Posterior vena cava (tissue), 2 donors: ENCODE measurements around the gene TIAM1. TPM values are rescaled to one million over a fixed set of nuclear protein-coding genes. Genes with fewer than 3 reads are reported as not detected.
A peak's percentile ranks its signal among the peaks of the same experiment; 100 is the strongest.

Source experiments
- DNase-seq: peaks from one replicate; pipeline ENCODE4 v3.0.0-alpha.2; 2020; ENCODE audit warnings: low spot score
- intact Hi-C, 2 donors: fragments of 100-400 bp; cut with DNase I; formaldehyde crosslinking; loops; one replicate each; pipeline versions ENCODE4 v1.14.1 to v1.14.2; 2022 to 2023
- total RNA-seq, 2 donors: library from RNA; stranded (reverse); fragmentation: NEBNext Ultra II Directional; extraction: Animal tissue kit (Norgen Biotek cat#: 25700); gene quantifications; one replicate each; pipeline ENCODE4 v1.2.1, GENCODE V29; 2021
- donor health status: DM: yes; HTN: yes; CAD: no.
- donor health status: DM: yes; HTN: yes; CAD: no.

Gene TIAM1
- total RNA-seq, 2 donors from 2014 or later = 4.7 to 11.3 TPM

DNA sequence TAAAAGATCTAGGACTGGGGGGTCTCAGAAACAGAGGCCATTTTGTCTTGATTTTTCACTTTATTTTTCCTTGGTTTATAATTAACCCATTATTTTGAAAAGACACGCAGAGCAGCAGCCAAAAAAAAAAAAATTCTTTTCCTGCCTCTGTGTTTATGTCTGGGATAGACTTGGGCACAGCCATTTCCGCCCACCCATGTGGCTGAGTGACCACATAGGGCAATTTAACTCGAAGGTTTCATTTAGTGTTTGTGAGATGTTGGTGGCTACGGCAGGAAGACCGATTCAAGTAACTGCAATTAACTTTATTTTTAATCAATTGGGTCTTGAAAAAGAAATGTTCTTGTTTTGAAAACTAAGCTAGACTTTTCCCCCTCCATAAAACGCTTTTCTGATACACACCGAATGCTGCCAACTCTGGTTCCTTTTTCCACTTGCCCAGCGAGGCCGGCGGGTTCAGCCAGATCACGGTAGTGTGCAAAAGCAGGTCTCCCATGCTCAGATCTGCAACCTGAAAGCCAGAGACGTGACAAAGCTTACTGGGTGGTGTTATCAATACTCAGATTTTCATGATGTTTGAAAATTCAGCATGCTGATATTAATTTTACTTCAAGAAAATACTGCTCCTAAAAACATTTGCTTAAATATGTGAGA lies 208.4 kb downstream of the TIAM1 start:
- no peak for DNase-seq
- intact Hi-C loops = no loop called here

DNA sequence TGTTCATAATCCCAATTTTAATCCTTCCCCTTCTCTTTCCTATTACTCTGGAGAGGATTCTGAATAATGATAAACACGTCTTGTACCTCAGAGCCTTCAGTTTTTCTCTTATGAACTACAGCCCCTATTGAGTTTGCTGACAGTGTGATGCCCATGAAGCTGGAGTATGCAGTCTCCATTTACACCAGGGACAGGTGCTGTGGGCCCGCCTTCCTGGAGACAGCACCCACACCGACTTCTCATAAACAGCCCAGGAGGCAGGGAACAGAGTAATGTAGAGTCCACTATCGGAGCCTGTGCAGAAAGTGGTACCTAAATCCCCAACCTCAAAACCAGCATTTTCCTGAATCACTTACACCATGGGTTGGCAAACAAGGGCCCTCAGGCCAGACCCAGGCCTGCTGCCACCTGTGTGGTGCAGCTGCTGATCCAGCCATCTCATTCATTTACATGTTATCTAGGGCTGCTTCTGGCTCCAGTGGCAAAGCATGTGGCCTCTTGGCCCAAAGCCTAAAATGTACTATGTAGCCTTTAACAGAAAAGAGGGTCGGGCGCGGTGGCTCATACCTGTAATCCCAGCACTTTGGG lies 210.7 kb downstream of the TIAM1 start:
- intact Hi-C loops = no loop called here
- DNase-seq = no peak

- intact Hi-C loops = no loop called here
Measured at GRCh38 chr21:31132574-31133242, 211.4 kb downstream of the TIAM1 start.

DNA sequence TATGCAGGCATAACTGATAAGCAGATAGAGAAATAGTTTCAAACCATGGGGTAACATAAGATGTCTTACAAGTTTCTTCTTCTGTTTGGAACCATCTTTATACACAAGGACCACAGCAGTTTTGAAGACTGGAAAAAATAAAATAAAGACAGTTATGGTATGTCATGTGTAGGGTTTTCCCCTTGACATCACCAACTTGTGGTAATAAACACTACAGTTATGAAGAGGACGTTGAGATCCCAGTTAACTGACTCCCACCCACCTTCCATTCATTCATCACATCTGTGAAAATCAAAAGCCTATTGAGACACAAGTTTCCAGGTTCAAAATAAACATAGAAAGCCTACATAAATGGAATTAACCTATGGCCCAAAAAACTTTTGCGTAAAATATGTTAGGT lies 213.2 kb downstream of the TIAM1 start:
- no peak for DNase-seq
- intact Hi-C loops = no loop called here

More at GRCh38 chr21:31132574-31133242, 211.4 kb downstream of the TIAM1 start:
- no peak for DNase-seq

DNA sequence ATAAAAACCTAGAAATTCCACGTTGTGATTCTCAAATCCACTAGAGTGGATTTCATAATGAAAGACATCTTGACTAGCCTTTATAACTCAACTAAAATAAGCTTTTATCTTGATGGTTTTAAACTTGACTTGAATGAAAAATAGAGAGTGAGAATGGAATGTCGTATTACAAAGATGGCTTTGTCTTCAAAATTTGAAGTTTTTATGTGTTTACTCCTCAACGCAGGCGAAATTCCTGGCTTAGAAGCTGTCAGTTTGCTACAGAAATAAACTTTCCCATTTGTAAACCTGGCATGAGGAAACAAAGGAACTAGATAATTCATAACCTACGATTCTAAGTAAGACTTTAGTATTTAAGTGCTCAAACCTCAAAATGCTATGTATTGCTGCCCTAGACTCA lies 215.8 kb downstream of the TIAM1 start:
- no peak for DNase-seq
- intact Hi-C loops = no loop called here

- DNase-seq = no peak
- intact Hi-C loops = no loop called here
Measured at GRCh38 chr21:31124010-31124409, 220.1 kb downstream of the TIAM1 start.

GRCh38 chr21:31119199-31119598 lies 224.9 kb downstream of the TIAM1 start:
- no peak for DNase-seq
- intact Hi-C loops = no loop called here

GRCh38 chr21:31117128-31117916 lies 226.7 kb downstream of the TIAM1 start:
- intact Hi-C loops = no loop called here
- no peak for DNase-seq

- intact Hi-C loops = no loop called here
- DNase-seq = no peak
Measured at GRCh38 chr21:31115249-31115648, 228.8 kb downstream of the TIAM1 start.

DNA sequence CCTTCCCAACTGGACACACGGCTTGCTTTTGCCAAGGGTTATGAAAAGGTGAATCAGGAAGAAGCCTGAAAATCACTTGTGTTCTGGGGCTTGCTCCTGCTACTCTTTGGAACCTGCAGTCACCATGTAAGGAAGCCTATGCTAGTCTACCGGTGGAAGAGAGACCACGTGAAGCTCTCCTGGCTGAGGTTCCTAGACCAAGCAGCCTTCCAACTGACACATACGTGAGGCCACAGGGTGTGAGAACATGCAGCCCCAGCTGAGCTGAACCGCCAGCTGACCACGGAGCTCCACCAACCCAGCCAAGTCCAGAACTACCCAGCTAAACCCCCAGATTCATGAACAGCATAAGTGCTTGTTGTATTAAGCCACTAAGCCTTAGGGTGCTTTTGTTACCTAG lies 233.0 kb downstream of the TIAM1 start:
- intact Hi-C loops = no loop called here

DNA sequence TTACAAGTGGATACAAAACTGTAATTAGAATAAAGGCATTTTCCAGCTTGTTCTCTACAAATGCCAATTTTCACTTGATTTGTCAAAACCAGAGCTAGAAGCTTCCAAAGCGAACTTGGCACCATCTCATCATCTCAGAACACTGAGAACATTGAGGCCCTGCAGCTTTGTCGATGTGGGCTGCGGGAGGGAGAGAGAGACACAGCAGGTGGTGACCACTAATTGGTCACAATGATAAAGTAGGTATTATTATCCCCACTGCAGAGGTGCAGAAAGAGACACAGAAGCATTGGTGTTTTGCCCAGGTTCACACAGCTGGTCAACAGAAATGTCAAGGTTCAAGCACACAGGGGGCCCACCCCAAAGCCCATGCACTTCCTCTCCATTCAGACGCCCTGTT lies 233.6 kb downstream of the TIAM1 start:
- intact Hi-C loops = no loop called here

More for the DNA sequence above, 233.0 kb downstream of the TIAM1 start:
- DNase-seq = no peak

GRCh38 chr21:31107871-31108270 lies 236.2 kb downstream of the TIAM1 start:
- DNase-seq = no peak
- intact Hi-C loops = no loop called here

More for the DNA sequence above, 233.6 kb downstream of the TIAM1 start:
- DNase-seq = no peak

- no peak for DNase-seq
- intact Hi-C loops = no loop called here
Measured at GRCh38 chr21:31107176-31107785, 236.8 kb downstream of the TIAM1 start.

- no peak for DNase-seq
- intact Hi-C loops = no loop called here
Measured at GRCh38 chr21:31103571-31104265, 240.3 kb downstream of the TIAM1 start.

- DNase-seq = no peak
- intact Hi-C loops = no loop called here
Measured at GRCh38 chr21:31103163-31103562, 240.9 kb downstream of the TIAM1 start.

DNA sequence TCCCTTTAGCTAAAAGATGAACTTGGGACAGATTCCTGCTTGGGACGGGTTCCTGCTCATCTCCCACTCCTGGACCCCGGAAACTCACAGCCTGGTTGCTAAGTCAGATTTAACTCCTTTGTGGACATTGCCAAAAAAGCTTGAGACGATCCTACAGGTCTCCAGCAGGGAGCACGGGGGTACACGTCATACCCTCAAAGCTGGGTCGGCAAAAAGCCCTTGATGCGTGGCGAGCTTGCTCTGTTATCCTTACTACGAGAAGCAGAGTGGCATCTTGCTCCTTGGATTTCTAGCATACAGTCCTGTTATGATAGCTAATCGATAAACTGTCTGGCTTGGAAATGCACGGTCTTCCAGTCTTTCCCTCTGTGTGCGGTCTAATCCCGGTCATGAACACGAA lies 244.9 kb downstream of the TIAM1 start:
- no peak for DNase-seq
- intact Hi-C loops = no loop called here

DNA sequence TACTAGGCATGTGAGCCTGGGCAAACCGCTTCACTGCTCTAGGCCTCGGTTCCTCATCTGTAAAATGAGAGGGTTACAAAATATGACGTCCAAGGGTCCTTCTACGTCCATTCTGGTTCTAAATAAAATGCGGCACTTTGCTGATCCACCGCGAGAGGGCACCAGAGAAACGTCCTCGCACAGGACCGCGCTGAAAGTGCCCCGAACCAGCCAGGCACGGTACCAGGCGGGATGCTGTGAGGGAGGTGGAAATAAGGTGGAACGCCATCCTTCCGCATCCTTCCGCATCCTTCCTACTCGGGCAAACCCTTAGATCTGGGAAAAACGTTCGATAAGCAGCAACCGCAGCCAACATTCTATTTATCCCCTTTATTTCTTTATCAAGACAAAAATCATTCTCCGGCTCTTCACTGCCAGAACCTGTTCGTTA lies 245.5 kb downstream of the TIAM1 start:
- intact Hi-C loops = no loop called here
- DNase-seq = peak; percentile 89

- intact Hi-C loops = no loop called here
Measured at GRCh38 chr21:31092832-31093625, 251.0 kb downstream of the TIAM1 start.

More at GRCh38 chr21:31092832-31093625, 251.0 kb downstream of the TIAM1 start:
- no peak for DNase-seq
